K562 (cell line): Measurements from ENCODE around the gene DNAJB6. TPM values are rescaled to one million over a fixed set of nuclear protein-coding genes. Genes with fewer than 3 reads are reported as not detected.

Experiments
- ATAC-seq: fragments of 200-7000 bp; cut with Tn5 transposase; 3 replicates; pipeline ENCODE4 v1.9.1; 2020; ENCODE audit warnings: moderate library complexity
- BruUV-seq: library from RNA; stranded (reverse); fragments of 400-500 nt; replicated peaks from 2 replicates; lab custom pipeline; 2021; lab: Mats Ljungman, UMichigan
- CTCF ChIA-PET: fragments of 300-600 bp; formaldehyde crosslinking; extraction: SDS; loops from one replicate; lab custom pipeline; 2021; ENCODE audit warnings: low intra/inter-chr PET ratio; lab: Yijun Ruan, JAX
- POLR2A ChIA-PET: fragments of 300-600, 350-650 bp; sonication (Branson Sonifier 250); formaldehyde crosslinking; extraction: SDS; loops from one replicate; lab custom pipeline; 2021; ENCODE audit warnings: antibody characterized with exemption, inconsistent platforms; lab: Yijun Ruan, JAX
- DNase-seq, 4 experiments: peaks; one replicate each; pipeline versions ENCODE4 v3.0.0 to v3.0.0-alpha.2; 2011 to 2018; ENCODE audit warnings: low spot score in 3 of 4, mixed read lengths in 3 of 4; ENCODE audit errors: extremely low read depth in 1 of 4
- FAIRE-seq: peaks from 2 replicates; lab custom pipeline; 2011; peaks lifted over from hg19 to GRCh38; lab: Jason Lieb, UNC
- H2AFZ ChIP-seq: 2 replicates; pipeline ENCODE4 v1.6.0; 2011; ENCODE audit warnings: low read depth, low read length, control low read depth, inconsistent platforms
- H3K27ac ChIP-seq: fragments of 200-600 bp; 3 replicates; pipeline ENCODE4 v1.8.0; 2011; ENCODE audit warnings: low read depth, mild to moderate bottlenecking, control low read depth, inconsistent platforms, low read length, moderate library complexity, mixed read lengths; ENCODE audit errors: extremely low read depth
- H3K27me3 ChIP-seq, 2 experiments: fragments of 300-600 bp in 1 of 2; 2 replicates in 1 of 2; 3 replicates in 1 of 2; pipeline versions ENCODE4 v1.6.0 to v1.8.0; 2011; ENCODE audit warnings: inconsistent platforms in 2 of 2, low read length in 2 of 2, mild to moderate bottlenecking in 1 of 2, mixed read lengths in 1 of 2, moderate library complexity in 1 of 2; ENCODE audit not compliant: control insufficient read depth in 2 of 2, insufficient read depth in 2 of 2
- H3K36me3 ChIP-seq: fragments of 300-600 bp; 3 replicates; pipeline ENCODE4 v1.8.0; 2011; ENCODE audit warnings: mild to moderate bottlenecking, low read length, inconsistent platforms; ENCODE audit not compliant: control insufficient read depth, insufficient read depth
- H3K4me1 ChIP-seq, 2 experiments: fragments of 200-600 bp in 1 of 2; replicated peaks in 1 of 2; 2 replicates in 1 of 2; 3 replicates in 1 of 2; pipeline versions ENCODE4 v1.5.1 to v1.8.0; 2011; ENCODE audit warnings: inconsistent platforms in 2 of 2, low read length in 2 of 2, mild to moderate bottlenecking in 1 of 2, mixed read lengths in 1 of 2, moderate library complexity in 1 of 2; ENCODE audit not compliant: control insufficient read depth in 2 of 2, insufficient read depth in 2 of 2
- H3K4me2 ChIP-seq: 2 replicates; pipeline ENCODE4 v1.6.1; 2011; ENCODE audit warnings: low read length, control low read depth, inconsistent platforms, mixed read lengths; ENCODE audit not compliant: insufficient read depth
- H3K4me3 ChIP-seq: fragments of 200-600 bp; sonication (generic), shearing (Covaris generic); 2 replicates; pipeline ENCODE4 v1.5.1; 2016; ENCODE audit warnings: control low read depth, inconsistent platforms
- H3K79me2 ChIP-seq: fragments of 200-600 bp; 3 replicates; pipeline ENCODE4 v1.8.0; 2011; ENCODE audit warnings: low read length, inconsistent platforms; ENCODE audit not compliant: control insufficient read depth, insufficient read depth
- H3K9ac ChIP-seq, 2 experiments: 2 replicates each; pipeline versions ENCODE4 v1.6.0 to v1.6.1; 2011; ENCODE audit warnings: low read depth in 2 of 2, low read length in 2 of 2, control low read depth in 1 of 2, inconsistent platforms in 1 of 2, mild to moderate bottlenecking in 1 of 2, mixed read lengths in 1 of 2; ENCODE audit not compliant: insufficient read depth in 1 of 2
- H3K9me1 ChIP-seq: one replicate; pipeline ENCODE4 v1.6.0; 2011; ENCODE audit warnings: inconsistent platforms, mild to moderate bottlenecking, low read length, moderate library complexity; ENCODE audit not compliant: control insufficient read depth, insufficient read depth
- H3K9me3 ChIP-seq: replicated peaks from 2 replicates; pipeline ENCODE4 v1.5.1; 2011; ENCODE audit warnings: low read depth, low read length, inconsistent platforms; ENCODE audit not compliant: control insufficient read depth, insufficient read depth
- H4K20me1 ChIP-seq: replicated peaks from 2 replicates; pipeline ENCODE4 v1.6.1; 2011; ENCODE audit warnings: low read length, inconsistent platforms, mixed read lengths; ENCODE audit not compliant: control insufficient read depth, insufficient read depth
- CEBPZ ChIP-seq: fragments of 150-350 bp; IDR thresholded peaks from 2 replicates; pipeline ENCODE4 v1.6.1; 2014; ENCODE audit warnings: low read depth, mild to moderate bottlenecking, low read length, borderline replicate concordance
- FIP1L1 ChIP-seq: fragments of 200-400 bp; formaldehyde crosslinking; IDR thresholded peaks from 2 replicates; pipeline ENCODE4 v1.6.1; 2018; ENCODE audit warnings: mild to moderate bottlenecking, low read depth, low read length; ENCODE audit not compliant: poor library complexity, severe bottlenecking
- MAZ ChIP-seq, 2 experiments: fragments of 450-650 bp in 1 of 2; sonication (generic) in 1 of 2; formaldehyde crosslinking; IDR thresholded peaks in 1 of 2; conservative IDR thresholded peaks in 1 of 2; 2 replicates each; pipeline versions ENCODE4 v1.4.0 to v1.5.0; 2020; ENCODE audit warnings: mild to moderate bottlenecking in 1 of 2, missing genetic modification reagents in 1 of 2
- MTA2 ChIP-seq: fragments of 450-650 bp; IDR thresholded peaks from 2 replicates; pipeline ENCODE4 v1.6.1; 2016; ENCODE audit warnings: low read depth
- MYC ChIP-seq, 2 experiments: fragments of 250-450 bp in 1 of 2; sonication (Bioruptor Pico) in 1 of 2; IDR thresholded peaks; 2 replicates each; pipeline versions ENCODE4 v1.5.1 to v1.6.1; 2012 to 2021; ENCODE audit warnings: low read depth in 2 of 2, borderline replicate concordance in 1 of 2, improper control_type of control experiment in 1 of 2, low read length in 1 of 2, mild to moderate bottlenecking in 1 of 2, moderate library complexity in 1 of 2
- PCBP1 ChIP-seq: fragments of 200-400 bp; formaldehyde crosslinking; IDR thresholded peaks from 2 replicates; pipeline ENCODE4 v1.6.1; 2018; ENCODE audit warnings: mild to moderate bottlenecking, low read depth, low read length; ENCODE audit not compliant: poor library complexity, severe bottlenecking
- POLR3G ChIP-seq: IDR thresholded peaks from 2 replicates; pipeline ENCODE4 v1.6.1; 2011; ENCODE audit not compliant: insufficient read length, insufficient replicate concordance; ENCODE audit errors: extremely low read depth
- RUNX1 ChIP-seq: sonication (generic); IDR thresholded peaks from 2 replicates; pipeline ENCODE4 v1.6.1; 2016; ENCODE audit warnings: antibody characterized with exemption, low read depth
- SMAD3 ChIP-seq: fragments of 450-650 bp; formaldehyde crosslinking; conservative IDR thresholded peaks from 2 replicates; pipeline ENCODE4 v1.4.0; 2020; ENCODE audit warnings: mild to moderate bottlenecking
- SNAPC5 ChIP-seq: fragments of 250-450 bp; sonication (Bioruptor Pico); IDR thresholded peaks from 2 replicates; pipeline ENCODE4 v1.8.0; 2021; ENCODE audit warnings: moderate library complexity, mild to moderate bottlenecking, inconsistent platforms
- SREBF2 ChIP-seq: sonication (generic); formaldehyde crosslinking; IDR thresholded peaks from 2 replicates; pipeline ENCODE4 v1.4.0; 2020; ENCODE audit warnings: mild to moderate bottlenecking, missing genetic modification reagents
- ZNF134 ChIP-seq: fragments of 250-450 bp; sonication (Bioruptor Pico); conservative IDR thresholded peaks from 2 replicates; pipeline ENCODE4 v1.4.0; 2020
- ZNF507 ChIP-seq: conservative IDR thresholded peaks from 2 replicates; pipeline ENCODE4 v1.6.1; 2017; ENCODE audit warnings: missing genetic modification characterization, missing compliant biosample characterization
- WGBS: fragments of 100-300 bp; shearing (Covaris generic); methylation state at CpG from one replicate; pipeline ENCODE4 v1.1.6; 2016; ENCODE audit warnings: low coverage, mixed read lengths; ENCODE audit not compliant: insufficient coverage; ENCODE audit errors: missing lambda C conversion rate; 5-methylcytosine and 5-hydroxymethylcytosine counted together
- in situ Hi-C: fragments of 300-500 bp; cut with MboI; formaldehyde crosslinking; loops from 4 replicates; pipeline ENCODE4 v1.15.0; 2018; ENCODE audit warnings: inconsistent platforms, mixed read lengths
- intact Hi-C: fragments of 100-400 bp; cut with micrococcal nuclease; formaldehyde crosslinking; loops from 2 replicates; pipeline ENCODE4 v1.14.2; 2022
- polyA plus RNA-seq, 8 experiments: library from polyadenylated mRNA; depleted of rRNA in 4 of 8; stranded (reverse) in 5 of 8; unstranded in 3 of 8; fragments of >200 nt; fragmentation: Nextera tagmentation in 2 of 8; fragmentation: Illumina TruSeq in 1 of 8; extraction: Ambion mirVana in 2 of 8; extraction: Trizol in 1 of 8; gene quantifications; 2 replicates each; pipeline versions ENCODE4 v1.2.1 to v1.2.3, GENCODE V29; 2011 to 2014; ENCODE audit warnings: inconsistent platforms in 1 of 8, missing spikeins in 1 of 8
- total RNA-seq, 7 experiments: library from RNA; depleted of rRNA in 6 of 7; stranded (reverse); fragments of >200 nt in 6 of 7; fragmentation: Illumina TruSeq in 2 of 7; extraction: Trizol in 2 of 7; gene quantifications; 2 replicates each; pipeline versions ENCODE4 v1.2.1 to v1.2.3, GENCODE V29; 2011 to 2021; ENCODE audit warnings: low replicate concordance in 1 of 7
- TF ChIP-seq, protein P1 (sequence below), 3 experiments: IDR thresholded peaks in 2 of 3; conservative IDR thresholded peaks in 1 of 3; 2 replicates each; pipeline ENCODE4 v1.5.1; 2011 to 2012; ENCODE audit warnings: low read length in 3 of 3, mild to moderate bottlenecking in 3 of 3, control low read depth in 2 of 3, improper control_type of control experiment in 1 of 3, inconsistent platforms in 1 of 3, low read depth in 1 of 3, mixed read lengths in 1 of 3, moderate library complexity in 1 of 3; ENCODE audit not compliant: insufficient read depth in 2 of 3

Gene DNAJB6
- total and polyA plus RNA-seq, 9 of the 15 experiments (the other 6 are each of a cell fraction or from before 2014, with no cell fraction given), result 84.5 to 158 (median 135) TPM

DNA sequence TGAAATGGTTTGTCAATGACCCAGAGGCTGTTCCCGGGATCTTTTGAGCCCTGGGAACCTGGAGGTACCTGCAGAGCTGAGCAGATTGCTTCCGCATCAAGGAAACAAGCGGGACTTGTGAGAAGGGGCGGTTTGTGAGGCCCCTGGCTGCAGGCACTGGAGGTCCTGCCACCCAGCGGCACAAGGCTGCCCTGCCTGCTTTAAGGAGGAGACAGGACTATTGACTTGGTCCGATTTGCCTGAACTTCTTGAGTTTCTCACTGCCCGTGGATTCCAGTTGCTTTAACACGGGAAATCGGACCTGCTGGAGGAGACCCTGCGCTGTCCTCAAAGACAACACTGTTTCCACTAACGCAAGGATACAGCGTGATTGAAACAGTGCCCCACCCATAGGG, 130.1 kb downstream of the DNAJB6 start:
- intact Hi-C loops, result loop anchor here (5.0 kb wide), 1 partner anchor 1095 kb away; no protein-coding TSS in a partner anchor
- FAIRE-seq, result peak; percentile 46
- peaks cover 66 to 73% of the 10 kb centered on the region in 2 experiments for H3K27me3 ChIP-seq
- TF ChIP-seq RUNX1, result no peak
- TF ChIP-seq FIP1L1, result no peak
- TF ChIP-seq MAZ (CRISPR knock-in tag; conservative IDR thresholded peaks at IDR 0.05 in 1 of 2, IDR thresholded peaks at IDR 0.05 in 1 of 2), result no peak
- no peak for TF ChIP-seq MTA2
- no peak for TF ChIP-seq ZNF134 (CRISPR knock-in tag)
- no peak for TF ChIP-seq SNAPC5 (CRISPR knock-in tag)
- no peak for TF ChIP-seq PCBP1
- no peak for TF ChIP-seq CEBPZ
- TF ChIP-seq, protein P1, sequence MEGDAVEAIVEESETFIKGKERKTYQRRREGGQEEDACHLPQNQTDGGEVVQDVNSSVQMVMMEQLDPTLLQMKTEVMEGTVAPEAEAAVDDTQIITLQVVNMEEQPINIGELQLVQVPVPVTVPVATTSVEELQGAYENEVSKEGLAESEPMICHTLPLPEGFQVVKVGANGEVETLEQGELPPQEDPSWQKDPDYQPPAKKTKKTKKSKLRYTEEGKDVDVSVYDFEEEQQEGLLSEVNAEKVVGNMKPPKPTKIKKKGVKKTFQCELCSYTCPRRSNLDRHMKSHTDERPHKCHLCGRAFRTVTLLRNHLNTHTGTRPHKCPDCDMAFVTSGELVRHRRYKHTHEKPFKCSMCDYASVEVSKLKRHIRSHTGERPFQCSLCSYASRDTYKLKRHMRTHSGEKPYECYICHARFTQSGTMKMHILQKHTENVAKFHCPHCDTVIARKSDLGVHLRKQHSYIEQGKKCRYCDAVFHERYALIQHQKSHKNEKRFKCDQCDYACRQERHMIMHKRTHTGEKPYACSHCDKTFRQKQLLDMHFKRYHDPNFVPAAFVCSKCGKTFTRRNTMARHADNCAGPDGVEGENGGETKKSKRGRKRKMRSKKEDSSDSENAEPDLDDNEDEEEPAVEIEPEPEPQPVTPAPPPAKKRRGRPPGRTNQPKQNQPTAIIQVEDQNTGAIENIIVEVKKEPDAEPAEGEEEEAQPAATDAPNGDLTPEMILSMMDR (IDR thresholded peaks at IDR 0.05 in 2 of 3, conservative IDR thresholded peaks at IDR 0.05 in 1 of 3; ENCODE audit: insufficient read depth in 2 of 3, low read depth in 1 of 3, low read length in 3 of 3), result peak; percentile 45 to 60 (median 47); a peak in 4 of 6 replicates
- TF ChIP-seq SREBF2 (CRISPR knock-in tag), result no peak
- TF ChIP-seq POLR3G, result no peak
- TF ChIP-seq SMAD3, result no peak
- TF ChIP-seq ZNF507, result no peak
- no peak for TF ChIP-seq MYC (IDR thresholded peaks at IDR 0.05; ENCODE audit: low read depth, low read length)
- TF ChIP-seq MYC (CRISPR knock-in tag; IDR thresholded peaks at IDR 0.05; ENCODE audit: borderline replicate concordance, low read depth), result no peak

More for the DNA sequence above, 130.1 kb downstream of the DNAJB6 start:
- 2% methylated on average over 12 of the region's 12 CpGs for WGBS
- Histone ChIP-seq H4K20me1 (peaks cover 16% of the 10 kb centered on the region), H3K36me3 (no peaks in the 10 kb centered on the region), H3K9me3 (no peaks in the 10 kb centered on the region), H3K79me2 (no peaks in the 10 kb centered on the region), H3K27ac (no peak overlapping the region; the same call in 2 of the 3 replicates), H3K9me1 (no peaks in the 10 kb centered on the region), H3K4me2 (no peak overlapping the region), H3K4me3 (no peak overlapping the region), H2AFZ (0 out of 2 replicates have a peak overlapping the region, but pooled peaks have one; percentile 18), H3K9ac (no peak overlapping the region), H3K4me1 (peaks cover 0 to 30% of the 10 kb centered on the region in 2 experiments; a peak in 3 of 5 replicates)
- CTCF ChIA-PET, result no interaction called here
- no TSS peak for BruUV-seq
- DNase-seq (peak in 2 of 4 experiments; percentile 30 to 67), ATAC-seq (peak; percentile 77)
- POLR2A ChIA-PET, result interaction anchor here (0.7 kb wide), 1 partner anchor 11 kb away, joined by 3 read pairs; no protein-coding TSS in a partner anchor
- in situ Hi-C loops, result no loop called here
